GM19324 (cell line): ENCODE results near the gene PIRT.

Experiments
- ATAC-seq: cut with Tn5 transposase; IDR thresholded peaks from one replicate; pipeline ENCODE4 v1.9.1; 2021; ENCODE audit warnings: mild to moderate bottlenecking, moderate library complexity; ENCODE audit not compliant: unreplicated experiment, low FRiP score

The PIRT gene

DNA sequence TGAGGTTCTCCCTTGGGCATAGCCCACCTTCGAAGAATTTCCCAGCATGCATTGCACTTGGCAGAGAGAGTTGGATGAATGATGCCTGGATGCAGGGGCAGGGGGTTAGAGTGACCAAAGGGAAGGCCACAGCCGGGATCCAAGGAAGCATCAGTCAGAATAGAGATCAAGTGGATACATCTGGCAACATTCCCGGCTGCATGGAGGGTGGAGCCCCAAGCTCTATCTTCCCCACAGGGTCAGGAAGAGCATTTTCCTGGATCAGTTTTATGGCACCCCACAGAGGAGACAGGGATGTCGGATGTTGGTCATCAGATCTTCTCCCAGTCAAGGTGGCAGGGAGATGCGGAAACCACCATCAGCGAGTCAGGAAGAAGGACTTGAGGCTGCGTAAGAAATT, 13.0 kb downstream of the PIRT start:
- no peak for ATAC-seq

DNA sequence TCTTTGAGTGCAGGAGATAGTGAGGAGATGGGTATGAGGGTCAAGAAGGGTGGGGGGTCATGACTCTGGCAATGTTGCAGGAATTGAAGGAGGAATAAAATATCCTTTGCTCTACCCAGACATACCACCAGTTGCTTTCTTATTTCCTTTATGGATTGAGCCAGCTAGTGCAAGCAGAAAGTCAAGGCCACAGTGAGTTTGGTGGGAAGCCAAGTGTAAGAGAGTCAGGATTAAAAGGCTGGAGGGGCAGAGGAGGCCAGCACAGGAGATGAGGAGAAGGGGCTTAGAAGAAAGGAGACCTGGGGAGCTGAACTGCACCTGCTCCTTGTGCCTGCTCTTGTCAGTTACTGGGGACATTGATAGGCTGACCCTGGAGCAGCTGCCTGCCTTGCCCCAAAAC, 16.1 kb downstream of the PIRT start:
- ATAC-seq, result no peak

DNA sequence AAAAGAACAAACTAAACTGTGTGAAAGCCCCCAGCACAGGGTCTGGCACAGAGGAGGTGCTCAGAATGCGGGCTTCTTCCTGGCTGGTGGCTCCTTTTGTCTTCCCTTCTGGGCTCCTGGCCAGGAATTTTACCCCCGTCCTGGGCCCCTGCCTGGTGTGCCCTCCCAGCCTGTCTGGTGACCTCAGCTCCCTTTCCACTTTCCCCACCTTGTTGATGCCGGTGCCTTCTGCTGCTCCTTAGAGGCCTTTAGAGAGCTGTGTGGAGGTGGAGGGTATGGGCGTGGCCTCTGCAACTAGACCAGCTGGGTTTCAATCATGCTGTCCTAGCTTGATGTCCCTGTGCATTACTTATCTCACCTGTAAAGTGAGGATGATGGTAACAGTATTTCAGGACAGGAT, 16.8 kb downstream of the PIRT start:
- no peak for ATAC-seq

DNA sequence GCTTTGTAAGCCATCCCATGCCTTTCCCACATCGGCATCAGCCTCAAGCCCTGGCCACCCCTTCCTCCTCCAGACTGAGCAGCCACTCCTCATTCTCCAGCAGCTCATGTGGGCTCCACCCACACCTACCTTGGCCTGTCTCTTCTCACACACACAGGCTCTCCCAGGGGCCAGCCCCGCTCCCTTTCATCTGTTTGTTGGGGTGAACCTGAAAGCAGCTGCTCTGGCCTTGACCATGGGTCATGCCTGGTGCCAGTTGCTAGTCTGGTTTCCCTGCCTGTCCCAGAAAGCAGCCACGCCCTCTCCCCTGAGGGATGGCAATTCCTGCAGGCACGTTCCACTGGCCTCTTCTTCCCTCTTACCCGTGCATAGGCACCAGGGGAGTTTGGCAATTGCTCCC, 22.6 kb downstream of the PIRT start:
- no peak for ATAC-seq

DNA sequence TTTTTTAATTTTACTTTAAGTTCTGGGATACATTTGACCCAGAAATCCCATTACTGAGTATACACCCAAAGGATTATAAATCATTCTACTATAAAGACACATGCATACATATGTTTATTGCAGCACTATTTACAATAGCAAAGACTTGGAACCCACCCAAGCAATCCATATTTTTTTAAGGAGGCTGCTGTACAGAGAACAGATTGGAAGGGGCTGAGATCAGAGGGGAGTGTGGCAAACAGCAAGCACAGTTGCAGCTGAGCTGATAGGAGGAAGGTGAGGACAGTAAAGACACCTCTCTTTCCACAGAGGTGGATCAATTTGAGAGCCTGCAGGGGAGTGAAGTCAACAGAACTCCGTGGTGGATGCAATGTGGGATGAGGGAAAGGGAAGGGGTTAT, 23.8 kb downstream of the PIRT start:
- no peak for ATAC-seq

DNA sequence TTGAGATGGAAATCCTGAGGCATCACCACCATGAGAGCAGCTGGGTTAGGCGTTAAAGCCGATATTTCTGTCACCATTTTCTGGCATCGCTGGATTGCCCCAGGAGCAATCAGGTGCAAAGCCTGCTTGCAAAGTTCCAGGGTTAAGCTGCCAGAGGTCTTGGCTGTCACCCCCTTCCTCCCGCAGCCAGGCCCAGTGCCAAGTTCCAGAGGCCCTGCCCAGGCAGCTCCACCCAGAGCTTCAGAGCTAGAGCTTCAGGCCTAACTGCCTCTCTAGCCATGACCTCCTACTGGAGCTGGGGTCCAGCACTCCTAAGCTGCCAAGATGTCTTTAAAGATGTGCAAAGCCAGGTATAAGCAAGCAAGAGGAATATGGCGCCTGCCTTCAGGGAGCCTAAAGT, 25.2 kb downstream of the PIRT start:
- ATAC-seq, result no peak

DNA sequence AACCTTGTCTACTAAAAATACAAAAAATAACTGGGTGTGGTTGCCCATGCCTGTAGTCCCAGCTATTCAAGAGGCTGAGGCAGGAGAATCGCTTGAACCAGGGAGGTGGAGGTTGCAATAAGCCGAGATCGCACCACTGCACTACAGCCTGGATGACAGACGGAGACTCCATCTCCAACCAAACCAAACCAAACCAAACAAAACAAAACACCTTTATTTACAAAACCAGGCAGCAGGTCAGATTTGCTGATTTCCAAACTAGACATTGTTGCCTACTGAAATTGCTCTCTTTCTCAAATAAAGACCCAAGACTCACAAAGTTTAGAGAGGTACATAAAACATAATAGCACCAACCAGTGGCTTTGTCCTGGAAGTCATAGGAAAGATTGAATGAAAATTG, 28.3 kb downstream of the PIRT start:
- no peak for ATAC-seq

DNA sequence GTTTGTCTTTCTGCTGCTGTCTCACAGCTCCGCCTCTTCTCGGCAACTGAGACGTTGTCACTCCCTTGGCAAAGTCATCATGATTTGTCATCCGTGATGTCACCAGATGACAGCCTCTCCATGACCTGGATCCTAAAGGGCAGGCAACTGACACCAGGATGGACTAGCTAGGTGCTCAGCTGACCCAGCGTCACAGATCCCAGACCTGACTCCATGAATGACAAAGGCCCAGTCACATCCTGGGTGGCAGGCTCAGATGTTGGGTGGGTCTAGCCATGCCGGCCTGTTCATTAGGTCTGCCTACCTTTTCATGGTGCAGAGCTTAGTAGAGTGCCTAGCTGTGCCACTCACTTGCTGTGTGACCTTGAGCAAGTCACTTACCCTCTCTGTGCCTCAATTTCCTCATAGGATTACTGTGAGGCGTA, 30.2 kb downstream of the PIRT start:
- ATAC-seq, result no peak

DNA sequence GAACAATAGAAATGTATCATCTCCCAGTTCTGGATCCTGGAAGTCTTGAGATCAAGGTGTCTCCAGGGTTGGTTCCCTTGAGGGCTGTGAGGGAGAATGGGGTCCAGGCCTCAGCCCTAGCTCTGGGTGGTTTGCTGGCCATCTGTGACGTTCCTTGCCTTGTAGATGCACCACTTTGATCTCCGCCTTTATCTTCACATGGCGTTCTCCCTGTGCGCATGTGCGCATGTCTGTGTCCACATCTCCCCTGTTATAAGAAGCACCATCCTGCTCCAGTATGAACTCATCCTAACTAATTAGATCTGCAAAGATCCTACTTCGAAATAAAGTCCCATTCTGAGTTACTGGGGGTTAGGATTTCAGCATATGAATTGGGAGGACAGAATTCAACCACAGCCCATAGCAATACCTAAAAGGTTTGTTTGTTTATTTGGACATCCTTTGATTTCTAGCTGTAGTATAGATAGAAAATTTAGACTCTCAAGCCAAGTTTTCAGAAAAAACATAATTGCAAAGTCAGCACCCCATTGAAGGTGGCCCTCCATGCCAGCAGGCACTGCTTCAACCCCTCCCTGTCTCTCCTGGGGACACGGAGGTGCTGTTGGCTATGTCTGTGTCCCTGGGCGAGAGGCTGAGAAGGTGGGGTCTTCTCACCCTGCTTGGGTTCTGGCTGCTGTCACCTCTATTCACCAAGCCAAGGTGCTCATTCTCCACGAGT, 31.2 kb downstream of the PIRT start:
- ATAC-seq, result no peak

DNA sequence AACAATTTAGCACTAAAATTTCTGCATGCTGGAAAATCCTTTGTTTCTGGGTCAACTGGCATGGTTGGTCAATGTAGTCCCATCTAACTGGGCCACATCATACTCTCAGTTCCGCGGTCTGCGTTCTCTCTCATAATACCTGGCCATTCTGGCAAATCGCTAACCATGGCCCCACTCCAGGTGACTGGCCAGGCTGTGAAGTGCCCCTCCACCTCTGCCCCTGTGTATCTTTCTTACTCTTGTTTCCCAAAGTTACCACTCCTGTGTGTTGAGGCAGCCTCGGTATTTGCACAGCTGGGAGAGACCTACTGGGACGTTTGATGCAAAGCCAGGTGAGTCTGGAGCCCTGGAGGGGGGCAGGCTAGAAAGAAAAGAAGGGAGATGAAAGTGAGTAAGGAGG, 32.0 kb downstream of the PIRT start:
- ATAC-seq, result no peak

DNA sequence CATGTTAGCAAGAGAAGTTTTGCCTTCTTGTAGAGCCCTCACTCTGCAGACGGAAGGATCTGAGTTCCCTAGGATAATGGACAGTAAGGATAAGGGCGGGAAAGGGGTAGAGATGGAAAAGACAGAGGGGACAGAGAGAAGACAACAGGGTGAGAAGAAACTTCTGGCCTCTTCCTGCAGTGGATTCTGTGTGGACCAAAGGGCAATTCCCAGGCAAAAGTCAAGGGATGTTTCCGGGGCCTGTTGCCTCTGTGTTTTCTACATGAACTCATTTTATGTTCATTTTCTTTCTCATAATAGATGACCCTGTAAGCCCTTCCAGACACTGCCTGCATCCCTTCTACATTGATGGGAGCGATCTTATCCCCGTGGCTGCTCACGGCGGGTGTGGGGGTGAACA, 33.3 kb downstream of the PIRT start:
- no peak for ATAC-seq

DNA sequence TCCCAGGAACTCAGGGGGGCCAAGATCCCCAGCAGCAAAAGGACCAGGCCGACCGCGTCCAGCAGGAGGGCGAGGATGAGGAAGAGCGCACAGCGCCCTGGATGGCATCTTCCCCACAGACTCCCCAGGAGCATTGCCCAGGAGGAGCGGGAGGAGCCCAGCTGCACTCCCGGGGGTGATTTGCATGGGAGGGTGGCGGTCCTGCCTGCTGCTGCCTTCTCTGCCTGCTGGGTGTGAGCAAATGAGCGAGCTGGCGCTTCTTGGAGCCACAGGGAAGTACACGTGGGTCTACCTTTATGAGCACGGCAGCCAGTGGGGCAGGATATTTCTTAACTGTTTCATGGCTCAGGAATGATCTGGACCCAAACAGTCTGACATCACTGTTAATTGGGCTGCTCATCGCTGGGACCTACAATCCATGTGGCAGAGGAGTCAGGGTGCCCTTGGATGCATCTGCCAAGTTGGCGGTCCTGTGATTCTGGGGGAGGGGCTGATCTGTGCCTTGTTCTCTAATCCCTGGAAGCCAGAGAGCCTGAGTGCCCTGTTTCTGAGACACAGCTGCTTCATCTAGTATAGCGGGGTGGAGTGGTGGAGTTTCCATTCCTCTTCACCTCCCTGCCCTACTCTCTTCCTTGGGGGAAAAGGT, 33.9 kb downstream of the PIRT start, which contains the start of gene TMEM238L:
Gene TMEM238L, minus strand, starts transcription at position 270 of the 646 bp plus-strand sequence. Its CDS starts 136 bp downstream, at position 134.
- ATAC-seq, result no peak

DNA sequence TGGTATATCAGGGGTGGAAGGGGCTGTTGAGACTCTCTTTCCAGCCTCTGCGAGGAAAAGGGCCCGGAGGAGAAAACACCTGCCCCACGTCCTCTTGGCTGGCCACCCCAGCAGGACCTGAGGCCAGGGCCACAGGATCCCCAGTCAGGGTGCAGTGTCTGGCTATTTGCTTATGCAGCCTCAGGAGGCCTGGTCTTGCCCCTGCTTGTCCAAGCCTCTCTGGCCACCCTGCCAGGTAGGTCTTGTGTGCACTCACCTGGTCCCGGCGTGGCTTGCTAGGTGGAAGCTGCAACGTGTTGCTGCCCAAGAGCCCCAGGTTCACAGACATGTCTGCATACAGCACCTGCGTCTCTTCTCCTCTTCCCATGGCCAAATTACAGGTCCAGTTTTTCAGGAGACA, 34.5 kb downstream of the PIRT start:
- no peak for ATAC-seq

DNA sequence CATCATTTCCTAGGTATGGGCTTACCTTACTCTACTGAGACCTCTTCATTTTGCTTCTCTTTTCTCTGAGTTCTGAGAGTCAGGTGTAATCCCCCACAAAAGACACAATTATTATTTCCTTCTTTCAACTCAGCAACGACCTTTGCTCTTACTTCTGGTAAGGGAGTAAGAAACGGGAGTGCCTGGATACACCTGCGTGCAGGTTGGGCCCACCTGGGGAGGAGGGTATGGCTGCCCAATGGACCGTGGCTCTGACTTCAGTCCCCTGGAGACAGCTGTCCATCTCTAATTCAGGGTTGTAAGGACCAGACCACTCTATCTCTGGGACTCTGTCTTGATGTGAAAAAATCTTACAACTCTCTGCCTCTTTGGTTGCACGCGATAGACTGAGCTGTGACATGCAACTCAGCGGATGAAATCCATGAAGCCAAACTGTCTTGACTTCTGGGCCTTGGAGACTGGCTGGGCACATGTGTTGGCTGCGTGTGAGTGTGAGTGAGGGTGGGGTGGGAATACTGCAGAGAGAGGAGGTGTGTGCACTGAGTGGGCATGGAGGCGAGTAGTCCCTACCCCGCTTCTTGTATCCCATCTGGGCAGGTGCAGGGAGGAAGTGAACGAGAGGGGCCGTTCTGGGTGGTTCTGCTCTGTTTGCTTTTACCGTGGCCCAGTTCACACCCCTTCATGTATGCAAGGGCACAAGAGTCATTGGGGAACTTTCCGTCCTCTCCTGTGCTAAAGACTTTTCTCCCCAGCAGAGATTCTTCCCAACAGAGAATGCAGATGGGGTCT, 35.2 kb downstream of the PIRT start:
- no peak for ATAC-seq

DNA sequence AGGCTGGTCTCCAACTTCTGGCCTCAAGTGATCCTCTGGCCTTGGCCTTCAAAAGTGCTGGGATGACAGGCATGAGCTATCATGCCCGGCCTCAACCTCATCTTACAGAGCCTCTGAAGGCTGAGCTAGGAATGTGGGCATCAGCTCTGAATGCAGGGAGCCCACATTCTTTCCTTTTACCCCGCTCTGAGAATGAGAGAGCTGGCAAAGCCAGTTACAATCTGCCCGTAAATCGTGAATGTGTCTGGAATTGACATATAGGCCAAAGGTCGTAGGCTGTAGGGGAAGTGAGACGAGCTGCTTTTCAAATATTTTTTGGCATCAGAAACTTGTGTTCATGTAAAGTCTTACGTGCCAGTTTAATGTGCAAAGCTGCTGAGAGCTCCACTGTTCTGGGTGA, 38.5 kb downstream of the PIRT start:
- ATAC-seq, result no peak

DNA sequence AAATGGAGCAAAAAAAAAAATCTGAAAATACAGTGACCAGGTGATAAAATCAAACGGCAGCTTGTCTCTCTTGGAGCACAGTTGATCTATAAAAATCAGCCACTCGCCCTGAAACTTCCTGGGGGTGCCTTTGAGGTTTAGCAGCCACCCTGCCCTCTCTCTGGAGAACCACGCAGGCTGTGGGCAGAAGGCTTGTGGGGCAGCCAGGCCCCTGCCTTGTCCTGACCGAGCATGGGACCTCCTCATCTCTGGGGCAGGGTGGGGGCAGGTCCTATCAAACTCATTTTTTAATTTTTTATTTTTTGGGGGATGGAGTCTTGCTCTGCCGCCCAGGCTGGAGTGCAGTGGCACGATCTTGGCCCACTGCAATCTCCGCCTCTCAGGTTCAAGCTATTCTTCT, 39.0 kb downstream of the PIRT start:
- no peak for ATAC-seq

DNA sequence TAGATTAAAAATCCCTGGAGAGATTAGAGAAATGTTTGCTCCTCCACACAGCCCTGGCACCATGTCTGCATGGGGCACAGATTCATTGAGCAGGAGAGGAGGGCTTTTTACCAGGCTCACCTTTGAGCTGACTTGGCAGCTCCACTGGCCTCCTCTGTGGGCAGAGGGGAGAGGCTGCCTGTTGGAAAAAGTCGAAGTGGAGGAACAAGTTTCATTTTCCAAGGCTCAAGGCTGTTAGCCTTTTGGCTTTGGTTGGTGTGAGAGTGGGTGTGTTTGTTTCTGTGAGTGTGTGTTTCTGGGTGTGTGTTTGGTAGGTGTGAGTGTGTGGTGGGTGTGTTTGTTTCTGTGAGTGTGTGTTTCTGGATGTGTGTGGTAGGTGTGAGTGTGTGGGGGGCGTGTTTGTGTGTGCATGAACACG, 39.5 kb downstream of the PIRT start:
- no peak for ATAC-seq

DNA sequence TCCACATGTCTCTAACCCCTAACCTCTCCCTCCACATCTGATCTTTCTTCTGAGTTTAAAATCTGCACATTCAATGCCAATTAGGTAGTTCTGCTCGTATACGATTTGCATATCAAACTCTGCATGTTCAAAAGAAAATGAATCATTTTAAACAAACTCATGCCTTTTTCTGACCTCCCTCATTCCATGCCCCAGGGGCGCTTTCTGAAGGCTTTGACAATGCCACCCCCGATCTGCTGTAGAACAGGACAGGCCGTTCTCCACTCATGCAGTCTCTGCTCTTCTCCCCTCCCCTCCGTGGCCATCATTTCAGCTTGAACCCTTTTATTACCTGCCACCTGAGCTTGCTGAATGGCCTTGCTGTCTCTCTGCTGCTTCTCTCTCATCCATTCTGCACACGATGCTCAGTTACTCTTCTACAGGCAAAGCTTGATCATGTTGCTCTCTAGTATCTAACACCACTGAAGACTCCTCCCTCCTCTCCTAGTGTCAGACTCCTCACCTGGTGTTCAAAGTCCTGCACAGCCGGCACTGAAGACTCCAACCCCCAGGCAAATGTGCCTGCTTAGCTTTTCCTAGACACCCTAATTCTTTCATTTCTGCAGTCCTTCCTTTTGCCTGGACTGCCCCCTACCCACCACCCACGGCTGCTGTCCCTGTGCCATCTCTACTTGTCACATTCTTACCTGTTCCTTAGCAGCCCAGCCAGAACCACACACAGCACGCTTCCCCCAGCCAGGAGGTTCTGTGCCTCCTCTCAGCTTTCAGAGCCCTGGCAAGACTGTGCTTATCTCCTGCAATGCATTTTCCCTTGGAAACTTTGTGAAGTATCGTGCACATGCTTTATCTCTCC, 40.2 kb downstream of the PIRT start:
- ATAC-seq, result no peak

DNA sequence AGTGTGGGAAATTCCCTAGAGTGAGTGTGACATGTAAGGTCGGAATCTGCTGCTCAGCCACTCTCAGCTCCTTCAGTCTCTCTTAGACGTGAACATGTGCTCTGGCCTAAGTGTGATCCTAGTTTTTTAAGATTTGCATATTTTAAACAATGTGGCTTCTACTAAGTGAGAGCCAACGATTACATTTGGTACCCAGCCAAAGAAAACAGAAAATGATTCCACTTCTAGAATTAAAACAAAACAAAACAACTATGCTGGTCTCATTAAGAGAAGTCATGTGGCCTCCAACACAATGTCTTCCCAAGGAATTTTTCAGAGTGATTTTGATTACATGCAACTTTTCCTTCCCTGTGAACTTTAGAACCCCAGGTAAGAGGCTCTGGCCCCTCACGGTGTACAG, 44.1 kb downstream of the PIRT start:
- ATAC-seq, result no peak

DNA sequence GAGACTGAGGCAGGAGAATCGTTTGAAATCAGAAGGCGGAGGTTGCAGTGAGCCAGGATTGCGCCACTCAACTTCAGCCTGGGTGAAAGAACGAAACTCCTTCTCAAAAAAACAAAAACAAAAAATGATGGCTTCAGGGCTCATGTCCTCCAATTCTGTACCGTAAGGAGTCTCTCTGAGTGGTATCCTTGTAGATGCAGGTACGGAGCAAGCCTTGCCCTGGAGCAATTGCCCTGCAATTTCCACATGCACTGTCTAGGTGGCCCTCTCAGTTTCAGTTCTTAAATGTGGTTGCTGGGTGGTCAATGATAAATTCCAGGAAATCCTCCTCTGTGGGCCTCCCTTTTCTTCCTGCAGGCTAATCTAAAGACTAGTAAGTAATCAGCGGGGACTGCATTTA, 44.6 kb downstream of the PIRT start:
- ATAC-seq, result no peak

DNA sequence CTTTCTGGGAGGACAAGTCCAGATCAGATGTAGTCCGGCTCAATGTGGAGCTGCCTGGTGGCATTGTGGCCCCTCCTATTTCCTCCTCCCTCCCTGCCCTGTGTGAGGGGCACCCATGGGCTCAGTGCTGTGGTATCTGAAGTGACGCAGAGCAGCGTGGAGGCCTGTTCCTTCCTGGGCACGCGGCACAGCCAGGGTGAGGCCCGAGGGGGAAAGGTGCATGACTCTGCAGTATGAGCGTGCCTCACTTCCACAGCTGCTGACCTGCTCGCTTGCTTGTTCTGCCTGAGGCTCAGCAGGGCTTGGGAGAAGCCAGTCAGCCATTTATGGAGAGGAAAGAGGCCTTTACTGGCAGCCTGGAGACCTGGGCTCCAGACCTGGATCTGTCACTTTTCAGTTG, 45.7 kb downstream of the PIRT start:
- ATAC-seq, result no peak
